PFSK-1 (cell line): ENCODE results near the gene MAST4.

Experiments used
- FOXP2 ChIP-seq: optimal IDR thresholded peaks from 2 replicates; pipeline ENCODE3; 2011; ENCODE audit warnings: borderline replicate concordance, control low read depth, inconsistent platforms; ENCODE audit not compliant: insufficient read depth; ENCODE audit errors: extremely low read length, extremely low read depth
- POLR2AphosphoS5 ChIP-seq: IDR thresholded peaks from 2 replicates; pipeline ENCODE4 v1.6.1; 2012; ENCODE audit warnings: low read depth, mild to moderate bottlenecking, control low read depth, low read length, moderate library complexity
- SIN3A ChIP-seq: IDR thresholded peaks from 2 replicates; pipeline ENCODE4 v1.6.1; 2012; ENCODE audit warnings: mild to moderate bottlenecking, low read length, moderate library complexity, borderline replicate concordance; ENCODE audit not compliant: insufficient read depth
- TAF1 ChIP-seq: IDR thresholded peaks from 2 replicates; pipeline ENCODE4 v1.6.1; 2012; ENCODE audit warnings: low read length, control low read depth, borderline replicate concordance; ENCODE audit not compliant: insufficient read depth
- TF ChIP-seq, protein P1 (sequence below), 2 experiments: IDR thresholded peaks; 2 replicates each; pipeline versions ENCODE4 v1.6.1 to v1.8.0; 2011 to 2012; ENCODE audit warnings: low read depth in 2 of 2, low read length in 2 of 2, control low read depth in 1 of 2, inconsistent platforms in 1 of 2, mild to moderate bottlenecking in 1 of 2, moderate library complexity in 1 of 2; ENCODE audit not compliant: insufficient read depth in 1 of 2

Gene MAST4

DNA sequence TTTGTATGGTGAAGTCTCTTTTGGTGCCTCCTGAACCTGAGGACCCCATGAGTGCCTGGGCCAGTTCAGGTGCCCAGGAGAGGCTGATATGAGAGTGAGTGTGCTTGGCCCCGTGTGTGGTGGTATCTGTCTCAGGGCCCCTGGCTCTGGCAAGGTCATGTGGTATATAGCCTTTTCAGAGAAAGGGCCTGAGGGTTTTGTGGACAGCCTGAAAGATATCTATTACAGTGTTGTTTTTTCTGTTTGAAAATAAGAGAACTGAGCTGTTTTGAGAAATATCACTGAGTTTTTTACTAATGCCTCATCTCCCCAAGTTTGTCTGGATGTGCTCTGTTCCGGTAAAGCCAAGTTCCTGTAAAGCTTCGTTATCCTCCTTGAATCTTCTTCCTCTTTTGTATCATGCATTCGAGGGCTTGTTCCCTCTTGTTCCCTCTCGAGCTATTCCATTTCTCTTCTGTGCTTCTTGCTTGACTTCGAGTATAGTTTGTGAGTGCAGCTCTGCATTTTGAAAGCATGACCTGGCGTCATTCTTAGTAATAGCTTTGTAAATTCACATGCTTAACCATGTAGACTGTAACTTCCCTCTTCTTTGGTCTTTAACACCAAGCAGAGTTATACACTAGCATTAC lies 122.3 kb downstream of the MAST4 start:
- no peak for TF ChIP-seq FOXP2
- no peak for TF ChIP-seq SIN3A
- TF ChIP-seq TAF1 = no peak
- TF ChIP-seq, protein P1, sequence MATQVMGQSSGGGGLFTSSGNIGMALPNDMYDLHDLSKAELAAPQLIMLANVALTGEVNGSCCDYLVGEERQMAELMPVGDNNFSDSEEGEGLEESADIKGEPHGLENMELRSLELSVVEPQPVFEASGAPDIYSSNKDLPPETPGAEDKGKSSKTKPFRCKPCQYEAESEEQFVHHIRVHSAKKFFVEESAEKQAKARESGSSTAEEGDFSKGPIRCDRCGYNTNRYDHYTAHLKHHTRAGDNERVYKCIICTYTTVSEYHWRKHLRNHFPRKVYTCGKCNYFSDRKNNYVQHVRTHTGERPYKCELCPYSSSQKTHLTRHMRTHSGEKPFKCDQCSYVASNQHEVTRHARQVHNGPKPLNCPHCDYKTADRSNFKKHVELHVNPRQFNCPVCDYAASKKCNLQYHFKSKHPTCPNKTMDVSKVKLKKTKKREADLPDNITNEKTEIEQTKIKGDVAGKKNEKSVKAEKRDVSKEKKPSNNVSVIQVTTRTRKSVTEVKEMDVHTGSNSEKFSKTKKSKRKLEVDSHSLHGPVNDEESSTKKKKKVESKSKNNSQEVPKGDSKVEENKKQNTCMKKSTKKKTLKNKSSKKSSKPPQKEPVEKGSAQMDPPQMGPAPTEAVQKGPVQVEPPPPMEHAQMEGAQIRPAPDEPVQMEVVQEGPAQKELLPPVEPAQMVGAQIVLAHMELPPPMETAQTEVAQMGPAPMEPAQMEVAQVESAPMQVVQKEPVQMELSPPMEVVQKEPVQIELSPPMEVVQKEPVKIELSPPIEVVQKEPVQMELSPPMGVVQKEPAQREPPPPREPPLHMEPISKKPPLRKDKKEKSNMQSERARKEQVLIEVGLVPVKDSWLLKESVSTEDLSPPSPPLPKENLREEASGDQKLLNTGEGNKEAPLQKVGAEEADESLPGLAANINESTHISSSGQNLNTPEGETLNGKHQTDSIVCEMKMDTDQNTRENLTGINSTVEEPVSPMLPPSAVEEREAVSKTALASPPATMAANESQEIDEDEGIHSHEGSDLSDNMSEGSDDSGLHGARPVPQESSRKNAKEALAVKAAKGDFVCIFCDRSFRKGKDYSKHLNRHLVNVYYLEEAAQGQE (IDR thresholded peaks at IDR 0.05; ENCODE audit: insufficient read depth in 1 of 2, low read depth in 2 of 2, low read length in 2 of 2) = no peak
- no peak for TF ChIP-seq POLR2AphosphoS5

GRCh38 chr5:66720780-66721179 lies 124.6 kb downstream of the MAST4 start:
- TF ChIP-seq SIN3A (no peak), TAF1 (no peak), POLR2AphosphoS5 (no peak)
- TF ChIP-seq, protein P1 (IDR thresholded peaks at IDR 0.05; ENCODE audit: insufficient read depth in 1 of 2, low read depth in 2 of 2, low read length in 2 of 2) = no peak

DNA sequence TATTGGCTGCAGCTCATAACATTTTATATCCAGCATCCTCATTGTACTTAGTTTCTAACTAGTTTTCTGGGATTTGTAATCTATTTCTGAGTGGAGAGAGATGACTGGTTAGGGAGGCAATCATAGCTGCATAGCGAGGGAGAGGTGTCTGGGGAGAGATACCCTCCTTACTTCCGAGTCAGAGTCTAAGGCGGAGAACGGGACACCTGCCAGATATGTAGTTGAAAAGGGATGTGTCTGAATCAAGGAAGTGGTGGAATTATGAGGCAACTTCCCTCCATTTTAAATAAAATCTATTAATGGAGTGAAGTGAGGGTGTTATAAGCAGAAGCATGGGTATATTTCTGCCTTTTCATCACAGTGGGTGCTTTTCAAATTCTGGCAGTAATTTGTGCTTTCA lies 126.5 kb downstream of the MAST4 start:
- no peak for TF ChIP-seq FOXP2
- TF ChIP-seq SIN3A = no peak
- TF ChIP-seq POLR2AphosphoS5 = no peak
- TF ChIP-seq TAF1 = no peak
- TF ChIP-seq, protein P1 (IDR thresholded peaks at IDR 0.05; ENCODE audit: insufficient read depth in 1 of 2, low read depth in 2 of 2, low read length in 2 of 2) = no peak

DNA sequence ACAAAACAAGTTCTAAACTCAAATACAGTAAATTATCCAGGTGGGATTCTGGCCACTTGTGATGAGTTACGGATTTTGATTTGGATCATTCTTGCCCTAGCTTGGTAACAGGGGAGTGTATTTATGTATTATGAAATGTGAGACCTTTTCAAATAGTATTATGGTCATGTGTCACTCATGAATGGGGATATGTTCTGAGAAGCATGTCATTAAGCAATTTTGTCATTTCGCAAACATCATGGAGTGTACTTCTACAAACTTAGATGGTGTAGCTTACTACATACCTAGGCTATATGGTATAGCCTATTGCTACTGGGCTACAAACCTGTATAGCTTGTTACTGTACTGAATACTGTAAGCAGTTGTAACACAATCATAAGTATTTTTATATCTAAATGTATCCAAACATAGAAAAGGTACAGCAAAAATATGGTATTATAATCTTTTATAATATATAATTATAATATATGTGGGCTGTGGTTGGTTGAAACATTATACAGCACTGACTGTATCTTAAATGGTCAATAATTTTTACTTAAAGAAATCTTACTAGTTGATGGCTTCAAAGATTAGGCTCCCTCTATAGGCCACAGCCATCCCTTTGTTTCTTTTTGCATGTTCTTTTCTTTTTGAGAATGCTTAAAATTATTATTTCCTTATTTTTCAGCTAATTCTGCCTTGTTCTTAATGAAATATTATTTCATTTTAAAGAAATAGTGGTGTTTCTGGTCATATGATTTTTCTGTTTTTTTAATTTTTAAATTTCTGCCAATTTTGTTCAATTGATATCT lies 128.4 kb downstream of the MAST4 start:
- TF ChIP-seq FOXP2 (no peak), POLR2AphosphoS5 (no peak), SIN3A (no peak), TAF1 (no peak)
- TF ChIP-seq, protein P1 (IDR thresholded peaks at IDR 0.05; ENCODE audit: insufficient read depth in 1 of 2, low read depth in 2 of 2, low read length in 2 of 2) = no peak
